EH (cell line): ENCODE measurements around the gene TENM4.
A peak's percentile ranks its signal among the peaks of the same experiment; 100 is the strongest.

Experiments used
- DNase-seq: peaks from one replicate; pipeline ENCODE4 v3.0.0-alpha.2; 2015; ENCODE audit warnings: low read depth

The TENM4 gene

DNA sequence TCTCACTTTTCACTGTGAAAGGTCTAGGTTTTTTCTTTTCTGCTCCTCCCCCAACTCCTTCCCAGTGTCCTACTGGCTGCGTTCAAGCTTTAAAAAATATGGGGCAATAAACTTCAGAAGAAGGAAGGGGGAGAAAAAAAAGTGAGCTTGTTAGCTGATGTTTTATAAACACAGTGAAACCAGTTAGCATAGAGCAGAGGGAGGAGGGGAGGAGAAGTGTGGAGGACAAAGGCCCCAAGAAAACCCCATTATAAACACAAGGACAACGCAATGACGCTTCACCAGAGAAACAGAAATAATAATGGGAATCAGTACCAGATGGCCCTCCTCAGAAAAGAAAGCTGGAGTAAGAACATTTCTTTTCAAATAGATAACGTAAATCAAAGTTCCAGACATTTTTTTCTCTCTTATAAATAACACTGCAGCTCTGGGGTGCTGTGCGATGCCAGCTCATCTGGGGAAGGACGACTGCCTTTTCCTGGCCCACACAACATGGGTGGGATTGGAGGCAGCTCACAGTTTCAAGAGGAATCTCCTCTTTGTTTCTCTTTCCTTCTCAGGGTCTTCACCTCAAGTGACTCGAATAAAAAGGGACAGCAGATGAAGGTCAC, 630.8 kb downstream of the TENM4 start:
- peak; percentile 86 for DNase-seq

DNA sequence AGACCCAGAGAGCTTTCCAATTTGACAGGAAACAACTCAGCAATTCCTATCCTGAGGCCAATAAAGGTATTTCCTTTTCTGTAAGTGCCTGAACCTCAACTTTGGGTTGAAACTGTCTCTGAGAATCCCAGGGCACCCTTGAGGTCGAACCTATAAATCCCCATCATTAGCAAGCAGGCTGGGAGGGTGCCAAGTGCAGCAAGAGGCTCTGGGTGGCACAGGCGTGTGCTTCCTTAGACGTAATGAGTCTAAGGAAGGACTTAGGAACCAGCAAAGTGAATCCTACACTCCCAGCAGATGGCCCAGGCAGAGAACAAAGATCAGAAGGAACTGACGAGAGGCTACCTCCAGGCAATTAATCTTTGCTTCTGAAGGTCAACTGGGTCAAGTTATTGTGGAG, 631.9 kb downstream of the TENM4 start:
- peak; percentile 27 for DNase-seq

DNA sequence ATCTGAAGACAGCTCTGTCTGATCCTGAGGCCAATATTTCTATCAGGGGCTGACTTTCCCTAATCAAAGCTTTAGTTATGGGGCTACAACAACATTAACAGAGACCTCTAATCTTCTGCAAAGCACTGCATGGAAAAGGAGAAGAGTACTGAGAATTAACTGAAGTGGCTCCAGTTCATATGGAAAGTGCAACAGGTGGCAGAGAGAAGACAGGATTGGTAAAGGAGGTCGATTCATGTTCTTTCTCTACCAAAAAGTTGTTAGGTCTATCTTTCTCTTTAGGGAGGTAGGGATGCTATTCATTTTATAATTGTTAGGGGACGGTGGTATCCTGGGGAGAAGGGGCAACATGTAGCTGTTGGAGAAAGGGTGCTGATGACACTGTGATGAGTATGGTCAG, 633.5 kb downstream of the TENM4 start:
- DNase-seq: no peak

DNA sequence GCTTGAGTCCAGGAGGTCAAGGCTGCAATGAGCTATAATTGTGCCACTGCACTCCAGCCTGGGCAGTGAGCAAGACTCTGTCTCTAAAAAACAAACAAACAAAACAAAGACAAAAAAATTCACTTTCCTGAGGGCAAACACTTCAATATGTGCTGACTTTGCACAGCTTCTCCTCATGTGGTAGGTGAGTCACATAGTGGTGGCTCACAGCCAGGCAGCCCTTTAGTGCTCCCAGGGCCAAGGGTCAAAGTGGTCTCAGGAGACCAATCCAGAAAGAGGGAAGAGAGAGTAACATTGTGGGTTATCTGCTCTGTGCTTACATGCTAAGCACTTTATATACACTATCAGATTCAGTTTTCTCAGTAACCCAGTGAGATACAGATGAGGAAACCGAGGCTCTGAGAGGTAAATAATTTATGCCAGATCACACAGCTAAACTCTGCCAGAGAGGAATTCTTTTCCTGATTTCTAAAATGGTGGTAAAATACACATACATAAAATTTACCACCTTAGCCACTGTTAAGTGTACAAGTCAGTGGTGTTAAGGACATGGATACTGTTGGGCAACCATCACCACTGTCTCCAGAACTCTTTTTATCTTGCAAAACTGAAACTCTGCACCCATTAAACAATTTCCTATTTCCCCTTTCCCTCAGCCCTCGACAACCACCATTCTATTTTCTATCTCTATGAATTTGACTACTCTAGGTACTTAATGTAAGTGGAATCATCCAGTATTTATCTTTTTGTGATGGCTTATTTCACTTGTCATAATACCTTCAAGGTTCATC, 634.4 kb downstream of the TENM4 start:
- peak; percentile 38 for DNase-seq

DNA sequence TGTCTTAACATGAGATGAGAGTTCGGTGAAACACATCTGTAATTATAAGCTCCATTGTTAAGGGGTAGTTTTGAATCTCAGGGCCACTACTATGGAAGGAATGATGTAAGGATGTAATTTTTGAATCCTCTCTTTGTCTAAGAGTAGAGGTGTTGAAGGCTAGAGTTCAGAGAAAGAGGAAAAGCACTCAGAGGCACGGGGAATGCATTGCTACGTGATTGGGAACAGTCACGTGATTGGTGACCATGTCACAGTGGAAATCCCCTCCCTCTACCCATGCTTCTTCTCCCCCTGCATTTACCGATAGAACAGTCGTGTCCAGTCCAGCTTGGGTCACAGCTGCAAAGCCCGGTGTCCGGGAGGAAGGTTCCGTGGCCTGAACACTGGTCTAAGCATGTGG, 635.8 kb downstream of the TENM4 start:
- DNase-seq: no peak

DNA sequence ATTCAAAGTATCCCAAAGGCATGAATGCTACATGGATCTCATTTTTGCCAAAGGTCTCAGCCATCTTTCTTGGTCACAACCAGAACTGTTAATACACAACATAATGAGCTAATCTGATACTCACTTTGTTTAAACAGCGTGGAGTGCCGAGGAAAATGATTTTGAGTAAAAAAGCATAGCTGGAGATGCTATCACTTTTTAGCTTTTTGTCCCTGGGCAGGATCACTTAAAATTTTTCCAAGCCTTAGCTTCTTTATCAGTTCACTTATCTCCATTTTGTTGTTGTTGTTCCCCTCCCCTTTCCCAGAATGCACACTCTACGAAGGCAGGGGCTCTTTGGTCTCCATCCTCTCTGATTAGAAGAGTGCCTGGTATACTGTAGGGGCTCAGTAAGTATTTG, 636.8 kb downstream of the TENM4 start:
- DNase-seq: no peak

DNA sequence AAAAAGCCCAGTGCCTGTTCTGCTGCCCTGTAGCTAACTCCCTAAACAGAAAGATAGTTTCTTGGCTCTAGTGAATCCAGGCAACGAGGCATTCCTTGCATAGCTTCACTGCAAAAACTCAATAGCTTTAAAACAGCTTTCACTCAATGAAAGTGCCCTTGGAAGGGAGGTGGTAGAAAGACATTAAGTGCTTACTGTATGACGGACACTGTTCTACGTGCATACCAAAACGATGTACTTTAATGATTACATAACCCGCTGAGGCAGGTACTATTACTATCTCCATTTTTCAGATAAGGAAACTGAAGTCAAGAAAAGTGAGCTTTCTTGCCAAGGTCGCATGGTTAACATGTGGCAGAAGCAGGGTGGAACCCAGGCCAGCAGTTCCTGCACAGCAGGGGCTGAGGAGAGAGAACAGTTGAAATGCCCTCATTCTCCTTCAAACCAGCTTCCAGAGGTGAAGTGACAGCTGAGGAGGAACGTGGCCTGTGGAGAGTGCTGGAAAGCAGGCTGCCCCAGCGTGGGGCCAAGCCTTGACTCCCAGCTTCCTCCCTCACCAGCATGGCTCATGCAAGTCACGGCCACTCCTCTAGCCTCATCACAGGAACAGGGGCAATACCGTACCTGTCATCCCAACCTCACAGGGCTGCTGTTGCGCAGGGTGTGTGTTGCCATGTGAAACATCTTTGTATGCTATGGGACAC, 638.6 kb downstream of the TENM4 start:
- peak; percentile 59 for DNase-seq

DNA sequence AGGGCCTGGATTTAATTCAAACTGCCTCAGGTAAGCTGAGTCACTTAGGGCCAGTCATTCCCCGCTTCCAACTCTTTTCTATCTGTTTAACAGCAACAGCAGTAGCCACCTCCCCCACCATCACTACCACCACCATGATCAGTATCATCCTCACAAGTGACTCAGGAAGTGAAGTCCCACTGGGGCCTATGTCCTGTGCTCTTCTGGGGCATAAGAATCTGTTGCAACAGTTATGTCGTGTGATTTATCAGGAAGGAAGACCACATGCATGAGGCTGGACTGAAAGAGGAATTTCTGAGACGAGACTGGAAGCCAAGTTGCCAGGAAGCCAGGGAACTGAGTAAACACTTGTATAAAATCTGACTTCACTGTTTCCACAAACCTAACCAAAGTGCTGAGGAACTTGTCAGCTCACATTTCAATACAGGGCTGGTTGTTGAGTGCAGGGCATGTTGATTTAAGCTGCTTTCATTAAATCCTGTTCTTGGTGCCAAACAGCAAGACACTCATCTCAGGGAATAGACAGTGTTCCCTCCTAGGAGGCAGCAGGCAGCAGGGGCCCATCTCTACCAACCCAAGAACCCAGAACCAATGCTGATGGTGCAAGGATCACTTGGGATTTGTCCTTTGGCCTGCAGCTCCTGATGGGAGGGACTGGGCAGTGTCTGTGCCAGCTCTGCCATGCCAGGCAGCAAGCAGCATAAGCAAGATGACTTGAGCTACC, 639.5 kb downstream of the TENM4 start:
- peak; percentile 98 for DNase-seq

DNA sequence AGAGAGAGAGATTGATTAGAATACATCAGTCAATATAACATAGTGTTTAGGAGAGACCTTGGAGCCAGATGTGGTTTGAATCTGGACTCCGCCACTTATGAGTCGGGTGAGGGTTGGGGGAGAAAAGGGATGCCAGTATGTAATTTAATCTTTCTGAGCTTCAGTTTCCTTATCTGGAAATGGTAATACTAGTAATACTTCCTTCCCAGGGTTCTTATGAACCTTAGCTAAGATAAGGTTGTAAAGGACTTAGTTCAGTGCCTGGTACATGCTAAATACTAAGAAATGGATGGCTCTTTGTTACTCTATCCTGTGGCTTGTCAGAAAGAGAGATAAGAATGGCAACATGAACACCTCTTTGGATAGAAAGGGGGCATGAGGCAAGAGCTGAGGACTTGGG, 640.1 kb downstream of the TENM4 start:
- DNase-seq: no peak

DNA sequence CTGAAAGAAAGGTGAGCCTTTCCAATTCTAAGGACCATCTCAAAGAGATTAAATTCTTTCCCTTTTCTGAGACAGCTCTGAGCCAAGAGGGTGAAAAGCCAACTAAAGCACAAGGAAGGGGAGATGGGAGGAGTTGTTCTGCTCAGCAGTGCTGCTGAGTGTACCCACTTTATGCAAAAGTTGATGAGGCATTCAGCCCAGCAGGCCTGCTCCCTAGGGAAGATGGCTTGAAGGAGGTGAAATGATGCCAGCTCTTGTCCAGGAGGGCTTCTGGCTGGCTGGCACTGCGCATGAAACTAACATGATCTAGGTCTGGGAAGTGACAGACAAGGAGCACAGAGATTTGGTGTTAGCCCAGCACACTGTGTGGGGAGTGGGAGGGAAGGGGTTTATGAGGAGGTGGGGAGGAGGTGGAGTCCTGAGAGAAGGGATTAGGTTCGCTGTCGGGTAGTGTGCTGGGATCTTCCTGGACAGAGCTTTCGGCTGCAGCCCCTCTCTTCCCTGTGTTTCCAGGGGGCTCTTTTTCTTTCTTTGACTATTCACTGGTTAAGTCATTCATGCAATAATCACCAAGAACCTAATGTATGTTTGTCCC, 640.6 kb downstream of the TENM4 start:
- DNase-seq: no peak

DNA sequence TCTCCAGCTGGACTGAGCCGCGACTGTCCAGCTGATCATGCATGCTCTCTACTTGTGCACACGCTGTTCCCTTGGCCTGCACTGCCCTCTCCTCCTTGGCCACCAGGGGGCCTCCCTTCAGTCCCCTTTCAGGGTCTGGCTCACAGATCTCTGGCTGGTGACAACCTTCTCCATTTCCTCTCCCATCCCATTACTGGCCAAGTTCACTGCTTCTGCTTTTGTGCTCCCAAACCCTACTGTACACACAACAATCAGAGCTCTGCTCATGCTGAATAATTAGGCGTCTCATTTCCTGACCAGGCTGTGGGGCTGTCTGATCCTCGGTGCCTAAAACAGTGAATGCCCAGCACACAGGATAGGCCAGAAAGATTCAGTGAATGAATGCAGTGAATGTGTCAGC, 642.2 kb downstream of the TENM4 start:
- peak; percentile 74 for DNase-seq

DNA sequence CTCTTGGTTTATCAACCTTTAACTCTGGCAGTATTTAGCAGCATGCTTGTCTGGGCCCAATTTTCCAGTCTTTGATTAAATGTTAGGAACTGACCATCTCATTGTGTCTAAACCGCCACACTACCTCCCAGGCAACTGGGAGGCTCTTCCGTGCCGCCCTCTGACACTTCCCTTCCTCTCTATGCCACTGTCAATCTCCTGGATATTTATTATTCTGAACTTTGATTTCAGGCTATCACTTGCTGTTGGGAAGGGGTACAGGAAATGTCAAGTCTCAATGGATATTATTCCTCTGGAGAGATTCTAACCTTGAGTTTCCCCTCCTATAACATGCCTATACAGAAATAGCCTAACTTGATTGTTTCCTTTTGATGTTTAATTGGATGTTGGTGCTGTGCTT, 643.3 kb downstream of the TENM4 start:
- DNase-seq: no peak

DNA sequence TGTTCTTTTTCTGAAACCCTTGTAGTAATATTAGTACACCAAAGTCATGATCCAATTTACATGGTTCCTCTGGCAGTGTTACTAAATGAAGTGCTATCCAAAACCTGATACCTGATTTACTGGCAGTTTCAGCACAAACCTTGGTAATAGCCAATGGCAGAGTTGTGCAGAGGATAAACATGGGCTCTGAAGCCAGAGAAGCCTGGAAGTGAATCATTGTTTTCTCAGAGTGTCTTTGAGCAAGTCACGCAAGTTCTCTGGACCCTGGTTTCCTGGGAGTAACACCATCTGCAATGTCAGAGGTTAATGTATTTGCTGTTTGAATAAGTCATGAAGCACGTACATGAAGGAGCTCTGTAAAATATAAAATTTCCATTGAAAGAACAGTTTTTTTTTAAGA, 643.9 kb downstream of the TENM4 start:
- peak; percentile 97 for DNase-seq

DNA sequence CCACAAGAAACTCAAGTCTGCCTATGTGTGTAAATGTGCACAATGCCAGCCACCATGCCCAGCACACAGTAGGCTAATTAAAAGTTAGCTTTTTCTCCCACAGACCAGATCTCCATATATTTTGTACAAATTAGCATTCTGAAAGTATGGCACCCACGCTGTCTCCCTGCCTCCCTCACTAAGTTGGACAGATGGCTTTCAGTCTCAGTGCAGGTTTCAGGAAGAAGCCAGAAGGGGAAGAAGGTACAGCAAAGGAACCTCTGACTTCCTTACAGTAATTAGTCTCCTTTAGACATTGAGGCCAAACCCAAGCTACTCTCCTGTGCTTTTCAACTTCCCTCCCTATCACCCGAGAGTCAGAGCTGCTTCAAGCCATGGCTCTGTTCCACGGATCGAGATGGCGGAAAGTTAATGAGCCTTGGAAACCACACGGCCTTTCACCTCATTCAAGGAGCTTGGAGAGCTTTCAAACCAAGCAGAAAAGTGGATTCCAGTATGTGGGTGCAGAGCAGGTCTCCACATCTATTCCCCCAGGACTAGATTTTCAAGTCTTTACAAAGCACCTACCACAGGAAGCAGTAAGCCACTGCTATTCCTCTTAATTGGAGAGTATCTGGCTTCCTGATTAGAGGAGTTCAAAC, 645.1 kb downstream of the TENM4 start:
- no peak for DNase-seq

DNA sequence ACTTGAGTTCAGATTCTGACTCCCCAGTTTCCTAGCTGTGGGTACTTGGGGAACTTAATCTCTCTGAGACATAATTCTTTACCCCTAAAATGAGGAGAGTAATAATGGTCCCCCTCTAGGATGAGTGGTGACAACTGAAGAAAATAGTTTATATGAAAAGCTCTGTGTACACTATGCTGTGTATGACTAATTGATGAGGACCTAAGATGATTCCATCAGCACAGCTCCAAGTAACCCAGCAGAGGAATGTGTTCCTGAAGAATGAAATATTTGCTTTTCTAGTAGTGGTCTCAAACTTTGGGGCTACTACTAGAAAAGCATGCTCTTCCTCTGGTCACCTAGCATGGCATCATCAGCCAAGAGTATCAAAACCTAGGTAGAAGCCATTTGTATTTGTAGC, 648.9 kb downstream of the TENM4 start:
- DNase-seq: peak; percentile 45

DNA sequence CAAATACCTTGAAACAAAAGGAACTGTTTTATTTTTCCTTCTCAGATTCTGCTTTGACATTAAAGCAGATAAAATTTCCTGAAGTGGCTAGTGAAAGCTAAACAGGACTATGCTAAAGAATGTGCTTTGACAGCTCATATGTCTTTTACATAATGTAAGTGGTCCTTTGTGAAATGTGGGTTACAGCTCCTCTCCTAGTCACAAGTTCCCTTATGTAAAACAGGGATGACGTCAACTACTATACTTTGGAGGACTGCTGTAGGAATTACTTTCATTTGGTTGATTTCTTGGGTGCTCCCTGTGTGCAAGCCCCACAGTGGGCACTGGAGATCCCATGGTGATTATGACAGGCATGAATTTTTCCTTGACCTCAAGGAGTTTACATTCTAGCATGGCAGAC, 649.6 kb downstream of the TENM4 start:
- DNase-seq: no peak

DNA sequence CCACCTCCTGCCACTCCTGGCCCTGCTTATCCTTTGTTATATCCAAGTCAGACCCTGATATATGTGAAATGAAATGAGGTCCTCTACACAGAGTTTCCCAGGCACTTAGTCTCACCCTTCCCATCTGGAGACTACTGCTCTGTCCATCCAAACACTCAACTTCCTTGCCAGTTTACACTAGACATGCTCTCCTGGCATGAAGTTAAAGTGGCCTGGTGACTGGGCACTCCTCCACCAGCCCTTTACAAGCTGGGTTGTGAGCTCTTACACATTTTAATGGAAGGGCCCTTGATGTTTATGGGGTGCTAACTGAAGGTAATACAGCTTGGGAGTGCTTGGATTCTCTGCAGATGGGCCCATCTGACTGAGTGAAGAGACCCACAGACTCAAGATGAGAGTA, 650.0 kb downstream of the TENM4 start:
- DNase-seq: no peak

DNA sequence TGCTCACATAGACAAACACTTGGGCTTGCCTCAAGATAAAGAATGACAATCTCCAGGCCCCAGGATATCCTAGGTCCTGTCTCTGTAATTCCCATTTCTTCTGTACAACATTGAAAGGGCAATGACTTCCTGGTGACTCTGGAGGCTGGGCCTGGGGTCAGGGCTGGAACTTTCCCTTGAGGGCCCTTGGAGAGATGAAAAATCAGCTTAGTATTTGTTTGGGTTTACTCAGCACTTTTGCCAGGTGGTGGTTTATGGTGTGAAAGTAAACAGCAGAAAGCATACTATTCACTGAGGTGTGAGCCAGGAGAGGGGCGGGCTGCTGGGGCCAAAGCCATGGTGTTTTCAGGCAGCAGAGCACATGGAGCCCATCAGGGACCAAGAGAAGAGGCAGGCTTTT, 651.5 kb downstream of the TENM4 start:
- DNase-seq: no peak

DNA sequence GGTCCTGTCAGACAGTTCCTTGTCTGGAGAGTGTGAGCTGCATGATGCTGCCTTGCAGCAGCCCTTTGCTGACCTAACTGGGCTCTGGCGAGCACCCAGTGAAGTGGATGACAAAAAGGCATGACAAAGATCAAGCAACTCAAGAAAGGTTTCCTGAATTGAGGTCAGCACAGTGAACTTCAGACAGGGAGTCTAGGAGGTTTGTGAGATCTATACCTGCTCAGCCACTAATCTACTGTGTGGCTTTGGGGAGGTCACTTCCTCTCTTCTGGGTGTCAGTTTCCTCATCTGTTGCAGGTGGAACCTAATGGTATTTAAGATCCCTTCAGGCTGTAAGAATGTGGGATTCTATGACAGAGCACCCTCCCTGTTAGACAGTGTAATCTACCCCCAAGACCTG, 652.3 kb downstream of the TENM4 start:
- DNase-seq: no peak

DNA sequence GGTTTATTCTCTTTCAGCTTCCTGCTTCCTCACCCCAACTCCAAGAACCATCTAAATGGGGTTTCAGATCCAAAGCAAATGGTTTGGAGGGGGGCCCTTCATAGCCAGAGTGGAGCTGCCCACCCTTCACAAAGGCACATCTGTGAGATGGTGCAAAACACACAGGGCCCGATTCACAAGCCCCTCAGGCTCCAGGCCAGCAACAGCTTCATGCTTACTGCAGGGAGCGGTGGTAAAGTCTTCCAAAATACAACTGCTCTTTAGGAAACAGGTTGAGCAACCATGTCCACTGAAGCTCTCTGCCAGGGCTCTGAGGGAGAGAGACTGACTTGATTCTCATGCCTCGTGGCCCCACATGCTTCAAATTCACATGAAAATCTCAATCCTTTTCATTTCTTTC, 653.1 kb downstream of the TENM4 start:
- DNase-seq: no peak

DNA sequence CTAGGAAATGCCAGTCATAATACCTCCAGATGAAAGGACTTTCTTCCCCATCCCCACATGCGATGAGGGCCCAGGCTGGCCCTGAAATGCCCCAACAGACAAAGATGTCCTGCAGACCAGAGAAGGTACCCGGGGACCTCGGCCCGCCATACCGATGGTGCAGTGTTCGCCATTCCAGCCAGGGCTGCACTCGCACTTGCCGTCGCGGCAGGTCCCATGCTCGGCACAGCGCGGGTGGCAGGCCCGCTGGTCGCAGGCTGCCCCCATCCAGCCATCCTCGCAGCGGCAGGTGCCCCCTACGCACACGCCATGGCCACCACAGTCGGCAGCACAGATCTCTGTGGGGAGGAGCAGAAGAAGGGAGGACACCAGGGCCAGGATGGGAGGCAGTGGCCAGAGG, 654.1 kb downstream of the TENM4 start:
- no peak for DNase-seq

DNA sequence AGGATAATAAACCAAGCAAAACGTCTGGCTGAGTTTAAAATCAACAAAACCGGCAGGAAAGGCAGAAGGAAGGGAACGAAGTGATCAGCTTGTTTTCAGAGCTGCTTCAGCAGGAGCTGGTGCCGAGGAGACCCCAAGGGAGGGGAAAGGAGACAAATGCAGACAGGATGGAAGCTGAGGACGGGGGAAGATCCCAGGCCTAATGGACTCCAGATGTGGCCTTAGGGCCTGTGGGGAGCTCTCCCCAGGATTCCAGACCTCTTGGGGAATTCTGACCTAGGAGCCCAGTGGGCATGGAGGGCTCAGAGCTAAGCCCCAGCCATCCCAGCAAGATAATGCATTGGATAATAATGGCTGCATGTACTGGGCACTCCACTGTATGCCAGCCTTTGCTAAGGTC, 654.7 kb downstream of the TENM4 start:
- DNase-seq: no peak
